ENCODE data around the gene FCN1.
A peak's percentile ranks its signal among the peaks of the same experiment; 100 is the strongest.

FCN1 gene

DNA sequence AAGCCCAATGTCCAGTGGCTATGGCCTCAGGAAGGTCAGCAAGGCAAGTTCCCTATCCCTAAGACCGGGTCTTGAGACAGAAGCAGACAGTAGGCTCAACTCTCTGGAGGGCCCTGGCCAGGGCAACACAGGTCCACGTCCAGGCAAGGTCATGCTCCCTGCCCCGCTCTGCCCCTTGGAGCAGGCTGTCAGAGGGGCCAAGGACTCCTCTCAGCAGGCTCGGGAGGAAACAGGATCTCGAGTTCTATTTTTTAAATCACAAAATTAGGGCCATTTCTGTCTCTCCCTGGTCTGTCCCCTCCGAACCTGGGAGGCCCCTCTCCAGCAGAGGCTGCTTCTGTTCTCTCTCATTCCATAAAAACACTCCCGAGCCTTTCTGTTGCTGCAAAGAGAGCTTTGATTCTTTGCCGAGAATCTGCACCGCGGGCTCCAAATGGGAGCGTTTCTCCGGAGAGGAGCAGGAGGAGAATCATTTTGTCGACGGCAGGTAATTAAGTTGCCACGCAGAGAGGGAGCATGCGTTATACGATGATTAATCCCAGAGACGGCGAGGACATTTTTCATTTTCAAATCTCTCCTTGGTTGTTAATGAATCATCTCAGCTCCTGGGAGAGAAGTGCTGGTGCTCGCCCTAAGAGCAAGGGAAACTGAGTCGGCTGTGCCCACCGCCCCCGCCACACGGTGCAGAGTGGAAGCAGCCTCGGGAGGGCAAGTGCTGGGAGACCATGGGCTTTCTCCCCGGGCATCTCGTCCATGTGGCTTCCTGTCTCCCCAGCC is 24.5 kb upstream of the FCN1 start:
- Histone ChIP-seq H3K27ac (peak overlapping the region; percentile 21; the same call in 1 of the 2 replicates), H3K9me3 (ENCODE audit: severe bottlenecking) (no peaks in the 10 kb centered on the region), H3K36me3 (peaks cover 8% of the 10 kb centered on the region), H3K4me3 (ENCODE audit: low read depth, low read length) (no peak overlapping the region), H3K27me3 (ENCODE audit: insufficient read depth, low read depth, severe bottlenecking) (no peaks in the 10 kb centered on the region)
- no peak for DNase-seq
- TF ChIP-seq, protein P1, sequence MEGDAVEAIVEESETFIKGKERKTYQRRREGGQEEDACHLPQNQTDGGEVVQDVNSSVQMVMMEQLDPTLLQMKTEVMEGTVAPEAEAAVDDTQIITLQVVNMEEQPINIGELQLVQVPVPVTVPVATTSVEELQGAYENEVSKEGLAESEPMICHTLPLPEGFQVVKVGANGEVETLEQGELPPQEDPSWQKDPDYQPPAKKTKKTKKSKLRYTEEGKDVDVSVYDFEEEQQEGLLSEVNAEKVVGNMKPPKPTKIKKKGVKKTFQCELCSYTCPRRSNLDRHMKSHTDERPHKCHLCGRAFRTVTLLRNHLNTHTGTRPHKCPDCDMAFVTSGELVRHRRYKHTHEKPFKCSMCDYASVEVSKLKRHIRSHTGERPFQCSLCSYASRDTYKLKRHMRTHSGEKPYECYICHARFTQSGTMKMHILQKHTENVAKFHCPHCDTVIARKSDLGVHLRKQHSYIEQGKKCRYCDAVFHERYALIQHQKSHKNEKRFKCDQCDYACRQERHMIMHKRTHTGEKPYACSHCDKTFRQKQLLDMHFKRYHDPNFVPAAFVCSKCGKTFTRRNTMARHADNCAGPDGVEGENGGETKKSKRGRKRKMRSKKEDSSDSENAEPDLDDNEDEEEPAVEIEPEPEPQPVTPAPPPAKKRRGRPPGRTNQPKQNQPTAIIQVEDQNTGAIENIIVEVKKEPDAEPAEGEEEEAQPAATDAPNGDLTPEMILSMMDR (IDR thresholded peaks at IDR 0.05; ENCODE audit: low read depth, low read length) = no peak

DNA sequence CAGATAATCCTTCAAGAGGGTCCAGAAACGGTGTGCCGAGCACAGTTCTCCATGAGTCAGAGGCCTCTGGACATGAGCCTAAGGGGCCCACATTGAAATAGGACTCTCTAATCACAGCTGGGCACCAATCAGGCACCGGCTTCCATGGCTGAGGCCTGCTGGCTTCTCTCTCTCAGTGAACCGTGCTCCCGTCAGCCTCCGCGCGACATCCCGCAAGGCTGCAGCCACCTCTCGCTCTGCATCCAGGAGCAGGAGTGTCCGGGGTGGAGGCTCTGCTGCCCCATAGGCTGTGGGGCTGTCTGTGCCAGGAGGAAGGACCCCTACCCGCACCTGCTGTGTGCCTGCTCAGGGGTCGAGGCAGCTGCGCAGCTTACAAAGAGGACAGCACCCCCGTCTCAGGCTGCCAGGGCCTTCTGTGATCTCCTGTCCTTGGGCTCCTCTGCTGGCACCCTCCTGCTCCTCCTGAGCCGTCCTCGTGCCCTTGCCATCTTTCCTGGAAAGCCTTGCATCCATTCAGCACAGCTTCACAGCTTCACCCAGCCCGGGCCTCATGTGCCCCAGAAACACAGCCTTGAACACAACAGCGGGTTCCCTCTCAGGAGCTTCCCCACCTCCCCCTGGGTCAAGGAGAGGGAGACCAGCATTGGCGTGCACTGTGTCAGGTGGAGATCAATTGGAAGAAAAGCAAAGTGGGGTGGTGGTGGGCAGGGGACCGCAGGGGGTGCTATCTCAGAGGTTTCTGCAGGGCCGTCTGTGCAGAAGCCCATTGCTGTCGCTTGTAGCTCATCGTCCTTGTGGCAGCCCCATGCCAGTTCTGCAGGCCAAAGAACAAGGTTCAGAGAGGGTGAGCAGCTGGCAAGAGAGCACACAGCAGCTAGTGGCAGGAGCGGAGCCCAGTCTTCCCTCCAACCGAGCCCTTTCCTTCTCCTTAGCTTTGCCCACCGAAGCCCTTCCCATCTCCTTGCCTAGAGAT is 22.8 kb upstream of the FCN1 start:
- DNase-seq = peak; percentile 6
- Histone ChIP-seq H3K4me3 (ENCODE audit: low read depth, low read length) (no peak overlapping the region), H3K27ac (no peak overlapping the region), H3K36me3 (peaks cover 6% of the 10 kb centered on the region), H3K9me3 (ENCODE audit: severe bottlenecking) (no peaks in the 10 kb centered on the region), H3K27me3 (ENCODE audit: insufficient read depth, low read depth, severe bottlenecking) (no peaks in the 10 kb centered on the region)
- TF ChIP-seq, protein P1 (IDR thresholded peaks at IDR 0.05; ENCODE audit: low read depth, low read length) = no peak

DNA sequence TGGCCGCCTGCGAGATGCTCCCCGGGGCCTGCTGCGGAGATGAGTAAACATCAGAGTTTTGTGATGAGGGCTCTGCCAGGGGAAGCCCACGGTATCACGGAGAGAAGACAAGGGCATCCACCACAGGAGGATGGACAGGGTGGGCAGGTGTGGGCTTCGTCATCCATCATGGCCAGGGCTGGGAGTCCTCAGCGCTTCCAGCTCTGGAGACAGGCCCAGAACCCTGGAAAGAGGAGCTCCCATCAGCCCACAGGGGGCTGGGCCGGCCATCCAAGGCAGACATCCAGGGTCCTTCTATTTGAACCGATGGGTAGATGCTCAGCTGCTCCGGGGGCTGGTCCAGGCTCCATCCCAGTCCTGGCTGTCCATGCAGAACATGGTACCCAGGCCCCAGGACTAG is 22.1 kb upstream of the FCN1 start:
- no peaks in the 10 kb centered on the region for H3K9me3 ChIP-seq (ENCODE audit: severe bottlenecking)
- no peak overlapping the region for H3K4me3 ChIP-seq (ENCODE audit: low read depth, low read length)
- H3K27me3 ChIP-seq (ENCODE audit: insufficient read depth, low read depth, severe bottlenecking) = no peaks in the 10 kb centered on the region
- TF ChIP-seq, protein P1 (IDR thresholded peaks at IDR 0.05; ENCODE audit: low read depth, low read length) = no peak
- H3K36me3 ChIP-seq = no peaks in the 10 kb centered on the region
- no peak for DNase-seq
- no peak overlapping the region for H3K27ac ChIP-seq

DNA sequence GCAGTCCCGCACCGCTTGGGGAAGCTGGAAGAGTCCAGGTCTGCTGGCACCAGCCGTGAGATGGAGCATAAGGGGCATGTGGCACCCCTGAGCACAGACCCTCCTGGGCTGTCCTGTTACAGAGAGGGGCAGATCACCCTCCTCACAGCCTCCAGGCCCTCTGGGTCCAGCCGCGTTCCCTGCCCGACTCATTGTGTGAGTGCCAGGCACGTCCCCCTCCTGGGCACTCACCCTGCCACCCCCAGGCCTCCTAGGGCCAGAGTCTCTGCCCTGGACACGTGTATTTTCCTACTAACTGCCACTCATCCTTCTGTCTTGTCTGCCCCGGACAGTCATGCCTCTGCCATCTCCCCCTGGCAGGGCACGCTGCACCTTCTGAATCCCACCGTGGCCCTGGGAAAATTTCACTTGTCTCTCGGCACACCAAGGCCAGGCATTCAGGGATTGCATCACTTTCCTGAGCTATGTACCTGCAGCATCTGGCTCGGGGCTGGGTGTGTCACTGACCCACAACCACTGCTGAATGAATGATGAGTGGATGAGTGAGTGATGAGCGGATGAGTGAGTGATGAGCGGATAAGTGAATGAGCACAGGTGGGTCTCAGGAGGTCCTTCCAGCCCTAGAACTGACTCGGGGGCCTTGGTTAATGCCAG is 21.5 kb upstream of the FCN1 start:
- Histone ChIP-seq H3K36me3 (no peaks in the 10 kb centered on the region), H3K27me3 (ENCODE audit: insufficient read depth, low read depth, severe bottlenecking) (no peaks in the 10 kb centered on the region), H3K27ac (0 out of 2 replicates have a peak overlapping the region, but pooled peaks have one; percentile 90), H3K9me3 (ENCODE audit: severe bottlenecking) (no peaks in the 10 kb centered on the region), H3K4me3 (ENCODE audit: low read depth, low read length) (no peak overlapping the region)
- TF ChIP-seq, protein P1 (IDR thresholded peaks at IDR 0.05; ENCODE audit: low read depth, low read length) = no peak
- peak; percentile 5 for DNase-seq

DNA sequence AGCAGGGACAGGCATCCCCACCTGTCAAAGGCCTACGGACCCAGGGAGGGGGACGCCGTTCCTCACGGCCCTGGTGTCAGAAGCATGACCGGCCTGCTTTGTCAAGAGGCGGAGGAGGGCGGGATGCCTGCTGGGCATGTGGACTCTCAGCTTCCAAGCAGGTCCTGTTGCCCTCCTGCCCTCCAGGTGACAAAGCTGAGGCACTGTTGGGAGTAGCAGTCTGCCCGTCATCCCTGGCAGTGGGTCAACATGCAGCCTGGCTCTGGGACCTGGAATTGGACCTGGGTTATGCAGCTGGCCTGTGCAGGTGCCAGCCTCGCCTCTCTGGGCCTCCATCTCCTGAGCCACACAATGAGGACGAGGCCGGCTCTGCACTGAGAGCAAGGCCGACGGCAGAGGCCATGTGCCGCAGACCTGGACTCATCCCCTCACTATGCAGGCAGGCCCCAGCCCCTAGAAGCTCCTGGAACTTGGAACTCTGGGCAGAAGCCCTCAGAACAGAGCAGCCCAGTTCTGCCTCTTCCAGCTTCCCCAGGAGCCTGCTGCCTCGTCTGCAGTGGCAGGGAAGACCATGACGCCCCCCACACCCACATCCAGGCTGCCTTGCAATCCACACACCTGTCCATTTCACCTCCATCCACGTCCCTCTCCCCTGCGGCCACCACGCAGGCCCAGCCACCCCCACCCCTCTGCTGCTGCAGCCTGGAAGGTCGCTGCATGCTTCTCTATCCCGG is 20.8 kb upstream of the FCN1 start:
- Histone ChIP-seq H3K36me3 (no peaks in the 10 kb centered on the region), H3K27ac (peak overlapping the region; percentile 90), H3K27me3 (ENCODE audit: insufficient read depth, low read depth, severe bottlenecking) (no peaks in the 10 kb centered on the region), H3K9me3 (ENCODE audit: severe bottlenecking) (no peaks in the 10 kb centered on the region), H3K4me3 (ENCODE audit: low read depth, low read length) (no peak overlapping the region)
- DNase-seq = peak; percentile 8
- TF ChIP-seq, protein P1 (IDR thresholded peaks at IDR 0.05; ENCODE audit: low read depth, low read length) = no peak

Measured in WERI-Rb-1 (cell line).